ENCODE data around the gene VIPR2. TPM values are rescaled to one million over a fixed set of nuclear protein-coding genes. Genes with fewer than 3 reads are reported as not detected.

VIPR2 gene
- total and polyA plus RNA-seq, 8 donors, result 3.7 to 13.7 (median 10.6) TPM

GRCh38 chr7:159093351-159093971 is 51.2 kb downstream of the VIPR2 start:
- Histone ChIP-seq H3K4me3 (no peak overlapping the region), H3K27ac (no peak overlapping the region), H3K27me3 (no peaks in the 10 kb centered on the region), H3K4me1 (no peaks in the 10 kb centered on the region), H3K9me3 (no peaks in the 10 kb centered on the region), H3K36me3 (peaks cover 0 to 4% (median 0%) of the 10 kb centered on the region in 3 donors)
- intact Hi-C loops (cut with DNase I), result no loop called here
- ATAC-seq (no peak), DNase-seq (peak in 2 of 6 donors; percentile 14 to 48), FAIRE-seq (no peak)
- 89 to 93% methylated on average over 31 of the region's 31 CpGs for WGBS, 2 donors
- no peak for TF ChIP-seq CTCF (IDR thresholded peaks at IDR 0.05)

- Histone ChIP-seq H3K27me3 (no peaks in the 10 kb centered on the region), H3K9me3 (no peaks in the 10 kb centered on the region), H3K4me1 (no peaks in the 10 kb centered on the region), H3K4me3 (no peak overlapping the region), H3K36me3 (peaks cover 0 to 4% (median 0%) of the 10 kb centered on the region in 3 donors), H3K27ac (no peak overlapping the region)
- TF ChIP-seq CTCF (IDR thresholded peaks at IDR 0.05), result no peak
- intact Hi-C loops (cut with DNase I), result no loop called here
- 76 to 80% methylated on average over 13 of the region's 13 CpGs for WGBS, 2 donors
- FAIRE-seq (no peak), DNase-seq (peak in 3 of 6 donors; percentile 4 to 30 (median 8)), ATAC-seq (no peak)
Measured at GRCh38 chr7:159092701-159093121, 52.0 kb downstream of the VIPR2 start.

GRCh38 chr7:159091480-159092475 is 52.9 kb downstream of the VIPR2 start:
- Histone ChIP-seq H3K4me3 (no peak overlapping the region), H3K27me3 (no peaks in the 10 kb centered on the region), H3K36me3 (peaks cover 0 to 4% (median 0%) of the 10 kb centered on the region in 3 donors), H3K9me3 (no peaks in the 10 kb centered on the region), H3K4me1 (no peaks in the 10 kb centered on the region), H3K27ac (no peak overlapping the region)
- FAIRE-seq (no peak), DNase-seq (peak in 3 of 6 donors; percentile 5 to 43 (median 13)), ATAC-seq (no peak)
- intact Hi-C loops (cut with DNase I), result no loop called here
- no peak for TF ChIP-seq CTCF (IDR thresholded peaks at IDR 0.05)
- WGBS, 2 donors, result 87 to 88% methylated on average over 31 of the region's 31 CpGs

GRCh38 chr7:159091041-159091440 is 53.6 kb downstream of the VIPR2 start:
- intact Hi-C loops (cut with DNase I), result no loop called here
- WGBS, 2 donors, result 89 to 93% methylated on average over 13 of the region's 13 CpGs
- Histone ChIP-seq H3K9me3 (no peaks in the 10 kb centered on the region), H3K4me3 (no peak overlapping the region), H3K36me3 (peaks cover 0 to 4% (median 0%) of the 10 kb centered on the region in 3 donors), H3K4me1 (no peaks in the 10 kb centered on the region), H3K27me3 (no peaks in the 10 kb centered on the region), H3K27ac (no peak overlapping the region)
- TF ChIP-seq CTCF (IDR thresholded peaks at IDR 0.05), result no peak
- FAIRE-seq, result no peak
- ATAC-seq, result no peak
- peak in 1 of 6 donors; percentile 20 for DNase-seq
